COLO668 (cell line): ENCODE data around the gene MAGEB3.
"Not testable (repeated sequence)": the region's sequence is repeated elsewhere in the genome, so short reads cannot be mapped to it uniquely, and the experiment has no call there.

Experiments used
- DNase-seq: peaks from one replicate; lab custom pipeline; 2025; ENCODE audit not compliant: unreplicated experiment; lab: John Stamatoyannopoulos, UW

MAGEB3 gene, protein sequence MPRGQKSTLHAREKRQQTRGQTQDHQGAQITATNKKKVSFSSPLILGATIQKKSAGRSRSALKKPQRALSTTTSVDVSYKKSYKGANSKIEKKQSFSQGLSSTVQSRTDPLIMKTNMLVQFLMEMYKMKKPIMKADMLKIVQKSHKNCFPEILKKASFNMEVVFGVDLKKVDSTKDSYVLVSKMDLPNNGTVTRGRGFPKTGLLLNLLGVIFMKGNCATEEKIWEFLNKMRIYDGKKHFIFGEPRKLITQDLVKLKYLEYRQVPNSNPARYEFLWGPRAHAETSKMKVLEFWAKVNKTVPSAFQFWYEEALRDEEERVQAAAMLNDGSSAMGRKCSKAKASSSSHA

DNA sequence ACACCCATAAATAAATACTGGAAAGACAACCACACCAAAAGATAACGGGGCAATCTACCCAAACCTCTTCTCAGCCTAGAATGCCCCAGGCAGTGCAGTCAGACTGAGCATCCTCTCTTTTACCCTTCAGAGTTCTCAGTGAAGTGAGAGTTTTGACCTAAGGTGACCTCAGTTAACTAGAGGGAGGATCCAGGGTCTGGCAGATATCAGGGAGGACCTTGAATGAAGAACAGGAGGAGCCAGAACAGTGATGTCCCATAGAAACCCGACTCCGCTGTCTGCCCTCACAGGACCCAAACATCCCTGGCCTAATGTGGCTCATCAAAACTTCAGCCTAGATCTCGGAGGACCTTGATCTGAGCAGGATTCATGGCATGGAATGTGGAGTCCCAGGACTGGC lies at the start of gene MAGEB3:
Gene MAGEB3, plus strand, starts transcription at position 263 of the 400 bp plus-strand sequence. CDS start 5,268 bp downstream, outside the sequence.
- no peak for DNase-seq

DNA sequence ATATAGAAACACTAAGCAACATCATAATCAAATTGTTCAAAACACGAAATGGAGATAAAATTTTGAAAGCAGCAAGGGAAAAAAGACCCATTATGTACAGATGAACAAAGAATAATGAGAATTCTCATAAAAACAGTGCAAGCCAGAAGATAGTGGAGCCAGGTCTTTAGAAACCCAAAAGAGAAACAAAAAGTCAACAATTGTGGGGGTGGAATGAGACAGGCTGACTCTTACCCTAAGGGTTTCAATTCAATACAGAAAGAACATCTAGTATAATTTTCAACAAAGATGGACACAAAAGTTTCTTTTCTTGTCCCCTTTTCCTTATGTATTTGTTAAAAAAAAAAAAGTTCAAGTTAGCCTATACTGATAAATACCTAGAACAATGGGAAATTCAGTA lies 49.1 kb upstream of the MAGEB3 start:
- no peak for DNase-seq

DNA sequence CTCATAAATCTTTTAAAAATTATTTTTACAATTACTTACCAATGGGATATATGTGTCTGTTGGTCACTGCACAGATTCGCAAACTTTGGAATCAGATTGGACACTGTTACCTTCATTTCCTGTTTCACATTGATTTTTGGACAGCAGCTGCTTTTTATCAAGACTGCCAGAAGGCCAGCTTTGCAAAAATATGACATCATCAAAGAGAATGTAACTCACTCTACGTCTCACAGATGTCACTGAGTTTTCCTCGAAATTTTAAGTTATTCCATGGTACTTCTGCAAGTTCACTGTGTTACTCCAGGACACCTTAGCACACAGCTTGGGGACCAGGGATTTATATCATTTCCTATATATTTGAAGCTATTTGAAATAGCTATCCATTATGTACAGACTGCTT lies 46.9 kb upstream of the MAGEB3 start:
- no peak for DNase-seq

DNA sequence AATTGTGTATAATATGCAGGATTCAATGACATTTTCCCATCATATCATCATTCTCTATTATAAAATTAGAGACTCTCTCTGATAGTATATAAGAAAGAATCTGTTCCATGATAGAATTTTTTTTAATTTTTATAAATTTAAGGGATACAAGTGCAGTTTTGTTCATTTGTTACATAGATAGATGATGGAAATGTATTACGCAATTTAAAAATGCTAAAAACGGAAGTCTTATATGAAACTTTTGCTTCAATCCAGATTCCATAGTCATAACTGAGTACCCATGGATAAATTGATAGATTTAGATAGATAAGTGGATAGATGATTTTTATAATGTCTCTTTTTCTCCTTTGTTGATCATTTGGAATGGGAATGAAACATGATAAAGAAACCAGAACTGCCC lies 40.0 kb upstream of the MAGEB3 start:
- DNase-seq, result no peak

DNA sequence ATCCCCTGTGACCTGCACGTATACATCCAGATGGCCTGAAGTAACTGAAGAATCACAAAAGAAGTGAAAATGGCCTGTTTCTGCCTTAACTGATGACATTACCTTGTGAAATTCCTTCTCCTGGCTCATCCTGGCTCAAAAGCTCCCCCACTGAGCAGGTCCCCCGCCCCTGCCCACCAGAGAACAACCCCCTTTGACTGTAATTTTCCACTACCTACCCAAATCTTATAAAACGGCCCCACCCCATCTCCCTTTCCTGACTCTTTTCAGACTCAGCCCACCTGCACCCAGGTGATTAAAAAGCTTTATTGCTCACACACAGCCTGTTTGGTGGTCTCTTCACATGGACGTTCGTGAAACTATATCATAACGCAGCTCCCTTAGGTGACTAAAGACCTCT lies 36.5 kb upstream of the MAGEB3 start:
- not testable (repeated sequence) for DNase-seq

DNA sequence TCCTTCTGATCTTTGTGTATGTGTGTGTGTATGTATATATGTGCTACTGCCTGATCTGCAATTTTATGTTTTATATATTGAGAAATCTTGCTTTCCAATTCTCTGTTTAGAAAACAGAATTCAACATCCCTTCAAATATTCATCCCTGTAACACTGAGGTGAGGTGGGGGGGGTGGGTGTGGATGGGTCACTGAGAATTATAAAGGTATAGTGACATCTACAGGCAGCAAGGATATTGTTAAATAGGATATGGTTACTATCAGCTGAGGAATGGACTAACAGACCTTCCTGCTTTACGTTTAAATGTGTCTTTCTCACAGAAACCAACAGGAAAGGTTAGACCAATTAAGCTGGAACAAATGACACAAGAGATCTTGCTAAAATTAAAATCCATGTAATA lies 34.1 kb upstream of the MAGEB3 start:
- no peak for DNase-seq

DNA sequence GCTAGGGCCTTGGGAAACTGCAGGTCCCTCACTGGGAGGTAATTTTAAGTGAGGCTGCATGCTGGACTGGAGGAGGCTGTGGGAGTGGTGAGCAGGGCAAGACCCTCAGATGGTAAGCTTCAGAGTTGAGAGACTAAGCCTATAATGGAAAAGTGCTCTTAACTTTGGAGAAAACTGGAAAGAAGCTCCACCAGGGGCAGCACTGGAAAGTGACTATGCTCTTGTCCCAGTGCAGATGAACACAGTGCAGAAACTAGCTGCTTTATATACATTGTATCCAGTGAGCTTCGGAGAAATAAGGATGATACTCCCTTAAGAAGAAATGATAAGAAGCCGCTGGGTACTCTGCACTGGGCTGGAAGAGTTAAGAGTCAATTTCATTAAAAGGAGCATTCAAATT lies 18.3 kb upstream of the MAGEB3 start:
- no peak for DNase-seq

DNA sequence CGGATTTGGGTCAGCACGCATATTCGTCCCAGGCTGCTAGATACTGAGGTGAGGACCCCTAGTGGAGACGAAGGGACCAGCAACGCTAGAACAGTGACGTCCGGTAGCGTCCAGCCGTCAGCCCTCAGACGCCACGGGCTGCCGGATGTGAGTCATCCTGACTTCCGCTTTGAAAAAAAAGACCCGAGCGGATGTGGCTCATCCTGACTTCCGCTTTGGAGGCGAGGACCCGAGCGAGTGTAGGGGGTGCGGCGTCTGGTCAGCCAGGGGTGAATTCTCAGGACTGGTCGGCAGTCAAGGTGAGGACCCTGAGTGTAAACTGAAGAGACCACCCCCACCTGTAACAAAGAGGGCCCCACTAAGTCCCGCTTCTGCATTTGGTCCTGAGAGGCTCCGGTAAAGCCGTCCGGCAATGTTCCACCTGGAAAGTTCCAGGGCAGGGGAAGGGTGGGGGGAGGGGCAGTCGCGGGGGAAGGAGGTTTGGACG lies 15.1 kb upstream of the MAGEB3 start, which contains the start of gene MAGEB2:
Gene MAGEB2, plus strand, starts transcription at position 207 of the 487 bp plus-strand sequence. CDS start 3,018 bp downstream, outside the sequence.
- no peak for DNase-seq

DNA sequence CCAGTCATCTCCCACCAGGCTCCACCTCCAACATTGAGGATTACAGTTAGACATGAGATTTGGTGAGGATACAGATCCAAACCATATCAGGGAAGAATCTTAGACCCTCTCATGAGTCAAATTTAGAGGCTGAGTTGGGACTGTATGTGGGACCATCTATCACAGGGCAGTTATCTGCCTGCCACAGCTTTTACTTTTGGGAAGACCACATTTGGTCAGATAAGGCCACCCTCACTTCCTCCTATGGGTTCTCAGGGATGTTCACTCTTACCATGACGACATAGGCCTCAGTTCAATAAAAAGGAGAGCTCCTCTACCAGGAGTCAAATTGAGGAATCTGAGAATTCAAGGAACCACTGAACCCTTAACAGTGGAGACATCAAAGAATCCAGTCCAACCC lies 13.0 kb upstream of the MAGEB3 start:
- no peak for DNase-seq

DNA sequence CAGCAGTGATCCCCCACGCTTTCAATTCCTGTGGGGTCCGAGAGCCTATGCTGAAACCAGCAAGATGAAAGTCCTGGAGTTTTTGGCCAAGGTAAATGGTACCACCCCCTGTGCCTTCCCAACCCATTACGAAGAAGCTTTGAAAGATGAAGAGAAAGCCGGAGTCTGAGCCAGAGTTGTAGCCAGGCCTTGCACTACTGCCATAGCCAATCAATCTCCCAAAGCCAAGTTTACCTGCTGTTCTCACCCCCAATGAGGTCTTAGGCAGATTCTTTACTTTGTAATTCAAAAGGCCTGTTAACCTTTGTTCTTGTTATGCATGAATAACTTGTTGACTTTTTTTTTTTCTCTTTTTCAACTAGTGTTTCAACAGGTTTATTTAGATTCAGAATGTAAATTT lies 11.1 kb upstream of the MAGEB3 start:
- DNase-seq, result no peak

DNA sequence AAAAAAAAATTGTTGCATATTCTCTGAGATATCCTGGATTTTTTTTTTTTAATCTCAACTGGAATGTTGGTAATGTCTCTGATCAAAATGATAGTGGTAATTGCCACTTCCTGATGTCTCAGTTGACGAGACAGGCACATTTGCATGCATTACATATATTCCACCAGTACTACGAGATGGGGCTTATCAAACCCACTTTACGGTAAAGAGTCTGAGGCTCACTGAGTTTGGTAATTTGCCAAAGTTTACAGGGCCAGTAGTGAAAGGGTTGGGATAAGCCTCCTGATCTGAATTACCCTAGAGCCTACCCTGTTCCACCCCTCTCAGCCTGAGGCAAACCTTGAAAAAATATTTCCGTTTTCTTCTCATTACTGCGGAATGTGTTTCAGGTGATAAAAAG lies 9.8 kb upstream of the MAGEB3 start:
- no peak for DNase-seq

DNA sequence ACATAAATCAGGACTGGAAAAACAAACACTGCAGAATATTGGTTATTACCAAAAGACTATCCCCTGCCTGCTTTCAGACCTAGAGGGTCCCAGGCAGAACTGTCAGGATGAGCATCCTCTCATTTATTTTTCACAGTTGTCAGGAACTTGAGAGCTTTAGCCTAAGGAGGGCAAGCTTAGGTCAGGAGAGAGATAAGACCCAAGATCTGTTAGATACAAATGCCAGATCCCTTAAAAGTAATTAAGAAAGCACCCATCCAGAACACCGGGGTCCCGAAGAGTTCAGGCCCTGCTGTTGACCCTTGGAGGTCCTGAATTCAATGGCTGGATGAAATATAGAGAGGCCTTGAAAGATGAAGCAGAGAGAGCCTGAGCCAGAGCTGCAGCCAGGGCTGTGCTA lies 5.9 kb upstream of the MAGEB3 start:
- DNase-seq, result no peak

DNA sequence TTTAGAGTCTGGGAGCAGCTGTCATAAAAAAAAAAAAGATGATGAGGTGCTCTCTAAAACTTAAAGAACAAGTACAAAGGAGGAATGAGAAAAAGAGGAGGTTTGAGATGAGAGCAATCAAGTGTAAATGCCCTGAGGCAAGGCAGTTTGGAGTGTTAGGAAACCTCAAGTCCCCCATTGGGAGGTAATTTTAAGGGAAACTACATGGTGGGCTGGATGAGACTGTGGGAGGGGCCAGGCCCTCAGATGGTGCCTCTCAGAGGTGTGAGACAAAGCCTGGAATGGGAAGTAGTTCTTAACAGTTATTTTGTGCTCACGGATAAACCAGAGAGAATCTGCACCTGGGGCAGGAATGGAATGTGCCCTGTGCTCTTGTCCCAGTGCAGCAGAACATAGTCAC lies 1.9 kb upstream of the MAGEB3 start:
- no peak for DNase-seq

DNA sequence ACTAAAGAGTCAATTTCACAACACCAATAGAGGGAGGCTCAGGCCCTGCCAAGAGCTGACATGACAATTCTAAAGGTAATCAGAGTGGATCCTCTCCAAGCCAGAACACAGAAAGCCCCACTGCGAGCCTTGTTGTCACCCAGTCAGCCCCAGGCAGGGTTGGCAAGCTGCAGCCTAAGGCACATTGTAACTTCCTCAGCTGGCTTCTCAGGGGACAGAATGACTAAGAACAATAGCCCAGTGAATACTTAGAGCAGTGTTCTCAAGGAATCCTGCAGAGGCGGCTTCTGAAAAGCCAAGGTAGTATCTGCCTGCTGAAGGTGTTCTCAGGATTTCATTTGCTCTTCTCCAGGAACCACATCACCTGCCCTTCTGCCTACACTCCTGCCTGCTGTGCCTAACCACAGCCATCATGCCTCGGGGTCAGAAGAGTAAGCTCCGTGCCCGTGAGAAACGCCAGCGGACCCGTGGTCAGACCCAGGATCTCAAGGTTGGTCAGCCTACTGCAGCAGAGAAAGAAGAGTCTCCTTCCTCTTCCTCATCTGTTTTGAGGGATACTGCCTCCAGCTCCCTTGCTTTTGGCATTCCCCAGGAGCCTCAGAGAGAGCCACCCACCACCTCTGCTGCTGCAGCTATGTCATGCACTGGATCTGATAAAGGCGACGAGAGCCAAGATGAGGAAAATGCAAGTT lies 11.4 kb downstream of the MAGEB3 start, which contains the start of gene MAGEB4:
Gene MAGEB4, plus strand, starts transcription at position 277 of the 692 bp plus-strand sequence. Its CDS starts 136 bp downstream, at position 413.
- no peak for DNase-seq

DNA sequence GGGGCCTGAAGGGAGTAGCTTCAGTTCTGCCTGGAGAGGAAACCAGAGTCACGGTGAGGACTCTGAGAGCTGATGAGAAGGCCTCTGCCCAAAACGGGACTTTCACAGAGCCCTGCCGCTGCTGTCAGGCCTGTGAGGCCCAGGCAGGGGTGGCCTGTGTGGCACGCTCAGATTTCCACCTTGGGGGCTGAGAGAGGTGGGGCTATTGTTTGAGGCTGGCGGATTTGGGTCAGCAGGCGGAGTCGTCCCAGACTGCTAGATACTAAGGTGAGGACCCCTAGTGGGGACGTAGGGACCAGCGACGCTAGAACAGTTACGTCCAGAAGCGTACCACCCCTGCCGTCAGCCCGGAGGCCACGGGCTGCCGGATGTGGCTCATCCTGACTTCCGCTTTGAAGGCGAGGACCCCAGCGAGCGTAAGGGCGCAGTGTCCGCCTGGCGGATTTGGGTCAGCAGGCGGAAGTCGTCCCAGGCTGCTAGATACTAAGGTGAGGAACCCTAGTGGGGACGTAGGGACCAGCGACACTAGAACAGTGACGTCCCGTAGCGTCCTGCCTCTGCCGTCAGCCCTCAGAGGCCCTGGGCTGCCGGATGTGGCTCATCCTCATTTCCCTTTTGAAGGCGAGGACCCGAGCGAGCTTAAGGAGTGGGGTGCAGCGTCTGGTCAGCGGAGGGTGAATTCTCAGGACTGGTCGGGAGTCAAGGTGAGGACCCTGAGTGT lies 16.5 kb downstream of the MAGEB3 start, which contains the start of gene MAGEB1:
Gene MAGEB1, plus strand, starts transcription at position 378 of the 721 bp plus-strand sequence. CDS start 3,348 bp downstream, outside the sequence.
- DNase-seq, result no peak

DNA sequence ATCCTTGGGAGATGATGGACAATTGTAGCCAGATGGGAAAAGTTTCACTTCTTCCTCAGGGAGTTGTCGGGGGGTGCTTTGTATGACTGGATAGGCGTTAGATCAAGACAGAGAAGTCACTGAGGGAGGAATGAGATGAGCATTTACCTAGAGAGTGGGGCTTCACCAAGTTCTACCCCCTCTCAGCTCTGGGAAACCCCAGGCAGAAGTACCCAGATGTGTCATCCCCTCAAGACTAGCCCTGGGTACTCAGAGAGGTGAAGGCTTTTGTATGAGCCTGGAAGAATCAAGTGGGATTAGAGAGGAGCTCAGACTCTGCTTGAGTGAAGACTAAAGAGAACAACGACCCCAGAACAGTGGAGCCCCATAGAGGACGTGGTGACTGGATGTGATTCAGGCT lies 18.4 kb downstream of the MAGEB3 start:
- no peak for DNase-seq

DNA sequence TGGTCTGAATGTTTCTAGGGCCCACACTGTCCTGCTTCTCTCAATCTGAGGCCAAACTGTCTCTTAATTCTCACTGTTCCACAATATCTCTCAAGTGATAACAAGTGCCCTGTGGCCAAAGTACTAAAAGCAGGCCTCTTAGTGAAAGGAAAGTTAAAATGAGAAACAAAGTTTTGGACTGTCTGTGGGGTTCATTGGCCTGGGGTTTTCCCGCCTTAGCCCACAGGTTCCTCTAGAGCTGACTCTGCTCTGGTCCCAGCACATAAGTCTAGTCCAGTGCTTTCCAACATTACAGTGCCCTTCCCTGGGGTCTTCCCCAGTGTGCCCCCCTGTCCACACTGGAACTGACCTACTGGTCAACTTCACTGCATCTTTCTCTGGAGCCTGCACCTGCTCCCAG lies 22.8 kb downstream of the MAGEB3 start:
- DNase-seq, result no peak

DNA sequence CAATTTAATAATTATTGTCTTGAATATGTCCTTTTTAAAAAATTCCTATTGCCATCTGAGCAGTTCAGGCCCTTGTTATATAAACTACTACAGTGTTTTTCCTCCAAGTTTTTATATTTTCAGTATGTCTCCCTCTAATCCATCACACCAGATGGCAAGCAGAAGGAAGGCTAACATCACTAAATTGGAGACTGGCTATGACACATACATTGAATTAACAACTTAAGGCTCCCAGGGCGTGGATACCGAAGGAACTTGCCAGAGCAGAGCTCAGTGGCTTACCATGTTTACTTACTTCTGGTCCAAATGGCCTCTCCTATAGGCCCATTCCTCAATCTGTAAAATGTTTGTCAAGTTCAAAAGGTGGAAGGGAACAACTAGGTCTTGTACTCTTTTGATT lies 29.5 kb downstream of the MAGEB3 start:
- DNase-seq, result no peak

DNA sequence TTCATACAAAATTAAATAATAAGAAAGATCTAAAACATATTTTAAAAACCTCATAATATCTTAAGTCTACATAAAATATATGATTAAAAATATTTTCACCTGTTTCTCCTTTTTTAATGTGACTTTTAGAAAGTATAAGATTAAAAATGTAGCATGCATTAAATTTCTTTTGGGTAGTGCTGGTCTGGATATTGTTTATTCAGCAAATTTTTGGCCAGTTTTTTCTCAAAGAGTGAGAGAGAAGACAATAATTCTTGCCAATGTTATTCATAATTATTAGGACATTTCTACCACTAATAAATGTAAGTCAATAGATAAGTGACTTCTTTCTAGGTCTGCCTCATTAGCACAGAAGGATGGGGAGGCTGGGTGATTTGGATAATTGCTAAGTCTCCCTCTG lies 30.6 kb downstream of the MAGEB3 start:
- DNase-seq, result no peak

DNA sequence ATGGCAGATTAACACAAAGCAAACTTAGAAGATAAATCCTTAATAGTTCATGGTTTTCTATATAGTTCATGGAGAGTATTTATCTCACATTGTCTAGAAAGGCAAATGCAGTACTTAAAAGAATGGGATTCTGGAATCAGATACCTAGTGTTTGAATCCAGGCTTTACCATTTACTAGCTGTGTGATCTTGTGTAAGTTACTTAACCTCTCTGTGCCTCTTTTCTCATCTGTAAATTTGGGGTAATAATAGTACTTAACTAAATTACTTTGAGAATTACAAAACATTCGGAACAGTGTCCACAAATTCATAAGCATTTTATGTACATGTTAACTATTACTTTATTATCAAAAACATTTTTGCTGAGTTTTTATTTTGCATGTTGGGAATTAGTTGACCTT lies 32.3 kb downstream of the MAGEB3 start:
- DNase-seq, result no peak

DNA sequence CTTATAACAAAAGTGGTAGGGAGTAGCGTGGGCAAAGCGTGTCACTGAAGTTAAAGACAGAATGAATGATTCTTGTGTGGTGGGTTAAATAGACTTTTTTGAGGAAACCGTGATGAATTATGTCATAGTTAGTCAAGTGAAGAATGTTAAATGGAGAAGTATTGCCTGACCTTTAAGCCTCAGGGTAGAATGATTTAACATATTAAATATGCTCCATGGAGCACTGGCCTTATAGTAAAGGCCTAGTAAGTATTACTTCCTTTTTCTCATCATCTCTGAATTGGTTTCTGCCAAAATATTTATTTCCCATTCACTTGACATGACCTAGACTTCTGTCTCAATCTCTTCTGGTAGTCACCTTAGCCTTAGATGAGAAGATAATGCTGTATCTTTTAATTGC lies 40.2 kb downstream of the MAGEB3 start:
- DNase-seq, result no peak
